Esophagus (tissue), 2 donors: ENCODE results near the gene RIPK1. TPM values are rescaled to one million over a fixed set of nuclear protein-coding genes. Genes with fewer than 3 reads are reported as not detected.

Source experiments
- H3K27ac ChIP-seq, 2 donors: one replicate each; pipeline ENCODE4 v1.5.1; 2013; ENCODE audit warnings: low read depth in 2 of 2, mild to moderate bottlenecking in 2 of 2, inconsistent platforms in 1 of 2, low read length in 1 of 2, moderate library complexity in 1 of 2
- H3K27me3 ChIP-seq, 2 donors: one replicate each; pipeline ENCODE4 v1.6.1; 2013; ENCODE audit warnings: low read length in 2 of 2, control low read depth in 1 of 2, mild to moderate bottlenecking in 1 of 2; ENCODE audit not compliant: insufficient read depth in 2 of 2, control insufficient read depth in 1 of 2
- H3K36me3 ChIP-seq, 2 donors: one replicate each; pipeline ENCODE4 v1.6.1; 2013; ENCODE audit warnings: low read length in 1 of 2; ENCODE audit not compliant: control insufficient read depth in 2 of 2, insufficient read depth in 2 of 2
- H3K4me1 ChIP-seq, 2 donors: one replicate each; pipeline ENCODE4 v1.6.1; 2013; ENCODE audit warnings: low read length in 1 of 2; ENCODE audit not compliant: control insufficient read depth in 2 of 2, insufficient read depth in 2 of 2
- H3K4me3 ChIP-seq, 2 donors: one replicate each; pipeline ENCODE4 v1.5.1; 2013; ENCODE audit warnings: low read length in 2 of 2, mild to moderate bottlenecking in 2 of 2, low read depth in 1 of 2, moderate library complexity in 1 of 2
- H3K9me3 ChIP-seq, 2 donors: one replicate each; pipeline ENCODE4 v1.6.1; 2013; ENCODE audit warnings: mild to moderate bottlenecking in 2 of 2, low read depth in 1 of 2, low read length in 1 of 2, moderate library complexity in 1 of 2; ENCODE audit not compliant: control insufficient read depth in 2 of 2, insufficient read depth in 1 of 2
- WGBS, 2 donors: extraction: QIAGEN DNeasy Blood & Tissue Kit; methylation state at CpG; one replicate each; pipeline ENCODE4 v1.1.7; 2013; 5-methylcytosine and 5-hydroxymethylcytosine counted together
- polyA plus RNA-seq, 2 donors: library from polyadenylated mRNA; stranded (reverse); fragments of 200-250 nt; gene quantifications; one replicate each; pipeline ENCODE4 v1.2.3, GENCODE V29; 2013
- donor health status: healthy with polysubstance abuse.
- donor health status: Bipolar disorder and iron deficiency.

The RIPK1 gene
- polyA plus RNA-seq, 2 donors, result 11.1 to 13.3 TPM

- H3K27ac ChIP-seq, result no peak overlapping the region
- no peaks in the 10 kb centered on the region for H3K36me3 ChIP-seq
- H3K9me3 ChIP-seq, result no peaks in the 10 kb centered on the region
- H3K27me3 ChIP-seq, result no peaks in the 10 kb centered on the region
- no peak overlapping the region for H3K4me3 ChIP-seq
- WGBS, 2 donors, result 60 to 69% methylated on average over 15 of the region's 15 CpGs
- no peaks in the 10 kb centered on the region for H3K4me1 ChIP-seq
Measured at GRCh38 chr6:3031857-3032640, 36.2 kb upstream of the RIPK1 start.

- Histone ChIP-seq H3K27me3 (no peaks in the 10 kb centered on the region), H3K4me3 (no peak overlapping the region), H3K27ac (no peak overlapping the region), H3K36me3 (no peaks in the 10 kb centered on the region), H3K4me1 (no peaks in the 10 kb centered on the region), H3K9me3 (no peaks in the 10 kb centered on the region)
- WGBS, 2 donors, result 89 to 92% methylated on average over 3 of the region's 3 CpGs
Measured at GRCh38 chr6:3032986-3033385, 35.3 kb upstream of the RIPK1 start.

GRCh38 chr6:3033652-3034051, 34.6 kb upstream of the RIPK1 start:
- H3K4me1 ChIP-seq, result no peaks in the 10 kb centered on the region
- H3K27ac ChIP-seq, result no peak overlapping the region
- no peak overlapping the region for H3K4me3 ChIP-seq
- no peaks in the 10 kb centered on the region for H3K36me3 ChIP-seq
- H3K27me3 ChIP-seq, result no peaks in the 10 kb centered on the region
- 92% methylated on average over 5 of the region's 5 CpGs for WGBS, 2 donors
- no peaks in the 10 kb centered on the region for H3K9me3 ChIP-seq

DNA sequence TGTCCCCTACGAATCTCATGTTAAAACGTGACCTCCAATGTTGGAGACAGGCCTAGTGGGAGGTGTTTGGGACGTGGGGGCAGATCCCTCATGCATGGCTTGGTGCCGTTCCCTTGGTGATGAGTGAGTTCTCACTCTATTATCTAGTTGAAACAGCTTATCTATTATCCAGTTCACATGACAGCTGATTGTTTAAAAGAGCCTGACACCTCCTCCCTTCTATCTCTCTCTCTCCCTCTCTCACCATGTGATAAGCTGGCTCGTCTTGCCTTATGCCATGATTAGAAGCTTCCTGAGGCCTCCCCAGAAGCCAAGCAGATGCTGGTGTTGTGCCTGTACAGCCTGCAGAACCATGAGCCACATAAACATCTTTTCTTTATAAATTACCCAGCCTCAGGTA, 32.9 kb upstream of the RIPK1 start:
- H3K4me3 ChIP-seq, result no peak overlapping the region
- H3K27me3 ChIP-seq, result no peaks in the 10 kb centered on the region
- 72 to 76% methylated on average over 5 of the region's 5 CpGs for WGBS, 2 donors
- H3K9me3 ChIP-seq, result no peaks in the 10 kb centered on the region
- H3K4me1 ChIP-seq, result no peaks in the 10 kb centered on the region
- H3K27ac ChIP-seq, result no peak overlapping the region
- no peaks in the 10 kb centered on the region for H3K36me3 ChIP-seq

DNA sequence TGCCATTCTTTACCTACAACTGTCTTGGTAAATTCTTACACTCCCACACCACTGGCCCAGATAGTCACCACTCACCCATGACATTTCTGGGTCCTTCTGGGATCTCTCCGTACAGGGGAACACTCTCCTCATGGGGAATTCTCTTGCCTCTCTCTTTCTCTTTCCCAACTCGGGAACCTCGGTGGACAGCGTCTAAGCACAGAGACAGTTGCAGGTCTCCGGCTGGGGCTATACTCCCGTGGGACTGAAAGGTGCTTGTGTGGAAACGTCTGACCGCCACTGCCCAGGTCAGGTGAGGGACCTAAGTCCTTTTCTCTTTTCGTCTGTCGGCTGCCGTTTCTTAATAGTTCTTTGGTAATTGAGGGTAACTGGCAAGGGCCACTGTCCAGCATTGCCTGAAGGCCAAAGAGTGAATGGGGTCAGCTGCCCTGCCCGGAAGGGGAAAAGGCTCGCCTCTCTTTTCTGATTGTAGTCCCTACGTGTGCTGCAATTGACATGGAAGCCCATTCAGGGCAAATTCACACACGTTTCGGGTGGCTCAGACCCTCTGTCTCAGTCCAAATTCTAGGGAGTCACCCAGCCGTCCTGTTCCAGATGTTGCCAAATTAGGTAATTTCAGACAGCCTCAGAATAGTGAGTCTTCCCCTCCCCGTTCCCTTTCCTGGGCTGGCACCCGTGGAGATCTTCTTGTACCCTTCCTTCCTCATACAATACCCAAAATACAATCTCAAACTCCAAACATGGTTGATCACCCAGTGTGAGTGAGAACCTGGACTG, 31.2 kb upstream of the RIPK1 start:
- Histone ChIP-seq H3K9me3 (no peaks in the 10 kb centered on the region), H3K36me3 (no peaks in the 10 kb centered on the region), H3K27ac (no peak overlapping the region), H3K4me1 (no peaks in the 10 kb centered on the region), H3K4me3 (no peak overlapping the region), H3K27me3 (no peaks in the 10 kb centered on the region)
- WGBS, 2 donors, result 76 to 82% methylated on average over 19 of the region's 19 CpGs

GRCh38 chr6:3037638-3038365, 30.5 kb upstream of the RIPK1 start:
- Histone ChIP-seq H3K27me3 (no peaks in the 10 kb centered on the region), H3K27ac (no peak overlapping the region), H3K4me3 (no peak overlapping the region), H3K9me3 (no peaks in the 10 kb centered on the region), H3K36me3 (no peaks in the 10 kb centered on the region), H3K4me1 (no peaks in the 10 kb centered on the region)
- WGBS, 2 donors, result 44 to 47% methylated on average over 7 of the region's 7 CpGs

GRCh38 chr6:3039384-3039783, 28.9 kb upstream of the RIPK1 start:
- Histone ChIP-seq H3K9me3 (no peaks in the 10 kb centered on the region), H3K4me1 (no peaks in the 10 kb centered on the region), H3K27me3 (no peaks in the 10 kb centered on the region), H3K27ac (no peak overlapping the region), H3K36me3 (no peaks in the 10 kb centered on the region), H3K4me3 (no peak overlapping the region)
- 36% methylated on average over 3 of the region's 3 CpGs for WGBS, 2 donors

GRCh38 chr6:3041147-3041546, 27.1 kb upstream of the RIPK1 start:
- Histone ChIP-seq H3K27me3 (no peaks in the 10 kb centered on the region), H3K4me1 (no peaks in the 10 kb centered on the region), H3K27ac (no peak overlapping the region), H3K36me3 (no peaks in the 10 kb centered on the region), H3K4me3 (no peak overlapping the region), H3K9me3 (no peaks in the 10 kb centered on the region)
- 92 to 96% methylated on average over 3 of the region's 3 CpGs for WGBS, 2 donors

DNA sequence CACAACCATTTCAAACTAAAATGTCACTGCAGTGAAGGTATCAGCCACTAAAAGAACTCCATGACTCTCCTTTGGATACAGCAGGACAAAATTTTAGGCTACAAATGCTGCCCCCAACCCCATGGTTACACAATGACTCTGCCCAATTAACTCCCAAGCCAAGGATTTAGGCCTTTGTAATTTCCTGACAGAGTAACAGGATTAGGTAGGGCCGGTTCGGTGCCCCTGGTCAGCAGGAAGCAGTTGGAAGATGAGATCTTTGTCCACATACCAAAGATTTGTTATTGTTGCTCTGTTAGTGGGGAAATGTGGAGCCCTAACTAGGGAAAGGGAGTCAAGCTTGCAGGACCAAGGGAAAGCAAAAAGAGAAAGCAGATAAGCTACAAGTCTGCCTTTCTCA, 26.7 kb upstream of the RIPK1 start:
- Histone ChIP-seq H3K4me3 (no peak overlapping the region), H3K27me3 (no peaks in the 10 kb centered on the region), H3K9me3 (no peaks in the 10 kb centered on the region), H3K4me1 (no peaks in the 10 kb centered on the region), H3K36me3 (no peaks in the 10 kb centered on the region), H3K27ac (no peak overlapping the region)
- WGBS, 2 donors, result 65 to 74% methylated on average over 2 of the region's 2 CpGs
